ENCODE results near the gene ABHD16B. TPM values are rescaled to one million over a fixed set of nuclear protein-coding genes. Genes with fewer than 3 reads are reported as not detected.

ABHD16B gene
- total RNA-seq, 1 donor from 2014 or later = not detected

GRCh38 chr20:63885264-63886053 lies 24.2 kb downstream of the ABHD16B start:
- intact Hi-C loops (cut with DNase I) = no loop called here
- ATAC-seq = no peak
- DNase-seq (ENCODE audit: missing footprints) = peak; percentile 21

DNA sequence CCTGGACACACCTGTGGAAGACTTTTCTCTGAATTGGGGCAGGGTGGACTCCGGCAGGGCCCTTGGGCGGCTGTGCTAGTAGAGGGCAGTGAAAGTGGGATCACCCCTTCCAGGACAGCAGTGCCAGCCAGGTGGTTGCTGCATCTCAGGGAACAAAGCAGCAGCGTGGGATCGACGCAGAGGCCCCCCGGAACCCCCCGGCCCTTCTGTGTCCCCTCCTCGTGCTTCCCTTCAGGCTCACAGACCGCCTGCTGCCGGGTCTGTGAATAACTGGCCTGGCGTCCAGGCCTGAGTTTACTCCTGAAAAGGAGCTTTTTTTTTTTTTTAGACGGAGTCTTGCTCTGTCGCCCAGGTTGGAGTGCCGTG lies 24.7 kb downstream of the ABHD16B start:
- intact Hi-C loops (cut with DNase I) = no loop called here
- DNase-seq (ENCODE audit: missing footprints) (no peak), ATAC-seq (no peak)

DNA sequence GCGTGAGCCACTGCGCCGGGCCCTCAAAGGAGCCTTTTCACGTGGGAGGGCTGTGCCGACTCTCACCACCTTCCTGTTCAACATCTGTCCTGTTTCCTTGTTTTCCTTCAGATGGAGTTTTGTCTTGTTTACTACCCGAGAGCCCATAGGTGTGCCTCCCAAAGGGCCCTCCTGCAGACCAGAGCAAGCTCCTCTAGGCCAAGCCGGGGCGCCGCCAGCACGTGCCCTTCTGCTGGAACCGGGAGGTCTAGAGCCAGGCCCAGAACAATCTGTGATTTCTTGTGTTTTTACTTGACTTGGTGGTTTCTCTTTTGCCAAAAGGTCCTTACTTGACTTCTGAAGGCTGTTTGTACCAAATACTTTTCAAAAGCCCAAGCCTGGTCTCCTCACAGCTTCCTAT lies 25.6 kb downstream of the ABHD16B start:
- intact Hi-C loops (cut with DNase I) = no loop called here
- no peak for ATAC-seq
- no peak for DNase-seq (ENCODE audit: missing footprints)

GRCh38 chr20:63889241-63890200 lies 28.2 kb downstream of the ABHD16B start:
- peak; percentile 36 for ATAC-seq
- intact Hi-C loops (cut with DNase I) = no loop called here
- DNase-seq (ENCODE audit: missing footprints) = peak; percentile 46

DNA sequence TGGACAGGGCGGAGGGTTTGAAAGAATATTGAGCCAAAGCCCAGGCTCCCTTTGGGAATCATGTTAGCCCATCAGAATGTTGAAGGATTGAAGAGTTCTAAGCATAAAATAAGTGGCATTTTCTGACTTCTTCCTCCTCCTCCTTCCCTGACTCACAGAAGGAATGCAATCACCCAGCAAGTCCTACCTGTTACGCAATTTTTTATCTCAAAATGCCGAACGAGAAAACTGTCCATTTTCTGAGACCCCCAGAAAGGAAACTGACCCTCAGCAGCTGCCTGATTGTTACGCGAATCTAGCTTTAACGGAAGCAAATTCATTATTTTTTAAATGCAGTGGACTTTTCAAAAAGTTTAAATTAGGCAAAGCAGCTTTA lies 28.9 kb downstream of the ABHD16B start:
- DNase-seq (ENCODE audit: missing footprints) (no peak), ATAC-seq (no peak)
- intact Hi-C loops (cut with DNase I) = no loop called here

- DNase-seq (ENCODE audit: missing footprints) (peak; percentile 40), ATAC-seq (no peak)
- intact Hi-C loops (cut with DNase I) = no loop called here
These were observed 29.3 kb downstream of the ABHD16B start for GRCh38 chr20:63890616-63891015.

GRCh38 chr20:63891061-63892002 lies 30.0 kb downstream of the ABHD16B start:
- DNase-seq (ENCODE audit: missing footprints) (peak; percentile 34), ATAC-seq (no peak)
- intact Hi-C loops (cut with DNase I) = no loop called here

GRCh38 chr20:63892402-63892801 lies 31.1 kb downstream of the ABHD16B start:
- DNase-seq (ENCODE audit: missing footprints) = no peak
- intact Hi-C loops (cut with DNase I) = no loop called here

GRCh38 chr20:63893999-63894357 lies 32.7 kb downstream of the ABHD16B start:
- DNase-seq (ENCODE audit: missing footprints) (no peak), ATAC-seq (no peak)
- intact Hi-C loops (cut with DNase I) = no loop called here

More at GRCh38 chr20:63892402-63892801, 31.1 kb downstream of the ABHD16B start:
- ATAC-seq = no peak

GRCh38 chr20:63894358-63895201 lies 33.3 kb downstream of the ABHD16B start, which contains the start of gene DNAJC5:
DNAJC5 (plus strand) TSS chr20:63895126; CDS start chr20:63928346, 33,220 bp downstream.
- intact Hi-C loops (cut with DNase I) = no loop called here
- ATAC-seq (peak; percentile 97), DNase-seq (ENCODE audit: missing footprints) (peak; percentile 98)

DNA sequence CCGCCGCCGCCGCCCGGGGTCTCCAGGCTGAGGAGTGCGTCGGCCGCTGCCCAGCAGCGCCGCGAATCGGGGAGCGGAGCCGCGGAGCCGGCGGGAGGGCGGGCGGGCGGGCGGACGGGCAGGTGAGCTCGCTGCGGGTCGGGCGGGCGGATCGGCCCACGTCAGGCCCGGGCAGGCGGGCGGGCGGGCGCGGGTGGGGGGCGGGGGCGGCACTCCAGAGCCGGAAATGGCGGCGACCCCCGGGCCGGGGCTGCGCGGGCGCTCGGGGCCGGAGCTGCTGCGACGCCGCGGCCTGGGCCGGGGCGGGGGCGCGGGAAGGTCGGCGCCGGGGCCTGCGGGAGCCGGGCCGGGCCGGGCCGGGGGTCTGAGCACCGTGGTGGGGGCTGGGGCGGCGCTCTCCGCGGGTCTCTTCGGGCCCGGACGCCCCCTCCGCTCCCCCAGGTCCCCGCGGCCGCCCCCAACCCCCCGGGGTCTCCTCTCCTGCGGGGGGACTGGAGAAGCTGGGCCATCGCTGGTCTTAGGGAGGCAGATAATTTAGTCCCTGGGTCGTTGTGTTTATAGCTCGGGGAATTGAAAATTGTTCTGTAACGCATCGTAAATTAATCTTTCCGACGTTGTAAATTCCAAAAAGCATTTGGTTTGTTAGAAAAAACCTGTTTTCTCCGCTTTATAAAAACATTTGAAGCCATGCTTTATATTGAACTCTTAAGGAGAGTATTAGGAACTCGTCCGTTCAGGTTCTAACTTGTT lies 34.1 kb downstream of the ABHD16B start:
- intact Hi-C loops (cut with DNase I) = no loop called here
- no peak for DNase-seq (ENCODE audit: missing footprints)
- no peak for ATAC-seq

- ATAC-seq = no peak
- no peak for DNase-seq (ENCODE audit: missing footprints)
- intact Hi-C loops (cut with DNase I) = no loop called here
These were observed 34.6 kb downstream of the ABHD16B start for GRCh38 chr20:63895952-63896263.

DNA sequence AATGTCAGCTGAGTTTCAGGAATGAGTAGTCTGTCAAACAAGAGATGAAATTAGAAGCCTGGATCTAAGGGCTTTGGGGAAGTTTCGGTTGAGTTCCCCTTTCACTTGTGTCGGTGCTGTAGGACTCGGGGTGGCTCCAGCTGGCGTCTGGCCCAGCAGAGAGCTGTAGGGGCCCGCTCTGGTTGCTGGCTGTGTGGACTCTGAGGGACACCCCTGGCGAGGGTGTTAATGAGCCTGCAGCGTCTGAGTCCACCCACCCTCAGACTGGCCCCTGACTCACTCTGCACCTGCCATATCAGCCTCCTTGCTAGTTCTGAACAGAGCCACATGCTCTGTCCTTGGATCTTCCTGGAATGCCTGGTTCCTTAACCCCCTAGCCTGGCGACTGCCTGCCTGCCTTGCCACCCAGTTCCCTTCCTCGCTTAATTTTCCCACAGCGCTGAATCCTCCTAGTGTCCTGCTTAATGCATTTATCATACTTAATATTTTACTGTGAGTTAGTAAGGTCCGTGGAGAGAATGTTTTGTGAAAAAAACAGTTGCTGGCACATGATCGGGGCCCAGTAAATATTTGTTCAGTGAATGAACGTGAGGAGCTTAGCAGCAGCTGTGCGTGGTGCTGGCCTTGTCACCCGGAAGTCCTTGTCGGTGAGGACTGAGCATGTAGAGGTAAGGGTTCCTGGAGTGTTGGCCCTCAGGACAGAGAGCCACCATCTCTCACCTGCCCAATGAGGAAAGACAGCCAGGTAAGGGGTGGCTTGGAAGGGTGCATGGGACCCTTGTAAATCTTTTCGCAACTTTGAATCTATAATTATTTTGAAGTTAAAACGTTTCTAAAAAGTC lies 35.2 kb downstream of the ABHD16B start:
- DNase-seq (ENCODE audit: missing footprints) (peak; percentile 89), ATAC-seq (peak; percentile 14)
- intact Hi-C loops (cut with DNase I) = no loop called here

- ATAC-seq (no peak), DNase-seq (ENCODE audit: missing footprints) (peak; percentile 28)
- intact Hi-C loops (cut with DNase I) = no loop called here
These were observed 36.8 kb downstream of the ABHD16B start for GRCh38 chr20:63897978-63898561.

DNA sequence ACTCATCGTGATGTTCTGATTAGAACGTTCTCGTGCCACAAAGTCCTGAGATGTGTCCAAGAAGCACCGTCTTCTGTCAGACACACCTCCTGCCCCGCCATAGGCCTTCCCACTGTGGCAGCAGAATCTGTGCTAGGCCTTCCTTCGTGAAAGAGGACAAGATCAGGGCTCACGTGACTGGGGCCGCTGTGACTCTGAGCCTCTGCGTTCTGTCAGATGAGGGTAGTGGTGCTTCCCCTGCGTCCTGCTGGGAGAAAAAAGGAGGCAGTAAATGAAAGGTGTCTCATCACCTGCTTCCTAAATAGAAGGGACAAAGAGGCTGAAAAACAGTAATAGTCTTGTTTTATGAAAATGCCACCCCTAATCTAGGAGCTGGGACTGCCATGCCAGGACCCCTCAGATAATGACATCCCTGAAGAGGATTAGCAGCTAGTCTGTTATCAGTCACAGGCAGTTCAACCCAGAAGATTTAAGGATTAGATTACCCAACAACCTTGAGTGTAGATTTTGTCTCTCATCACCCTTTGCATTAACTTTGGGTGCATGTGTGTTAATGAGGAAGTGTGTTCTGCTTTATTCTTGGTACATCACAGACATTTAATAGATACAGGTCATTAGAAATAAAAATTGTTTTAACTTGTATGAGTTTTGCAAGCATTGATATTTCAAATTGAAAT lies 37.7 kb downstream of the ABHD16B start:
- intact Hi-C loops (cut with DNase I) = no loop called here
- ATAC-seq (no peak), DNase-seq (ENCODE audit: missing footprints) (peak; percentile 69)

DNA sequence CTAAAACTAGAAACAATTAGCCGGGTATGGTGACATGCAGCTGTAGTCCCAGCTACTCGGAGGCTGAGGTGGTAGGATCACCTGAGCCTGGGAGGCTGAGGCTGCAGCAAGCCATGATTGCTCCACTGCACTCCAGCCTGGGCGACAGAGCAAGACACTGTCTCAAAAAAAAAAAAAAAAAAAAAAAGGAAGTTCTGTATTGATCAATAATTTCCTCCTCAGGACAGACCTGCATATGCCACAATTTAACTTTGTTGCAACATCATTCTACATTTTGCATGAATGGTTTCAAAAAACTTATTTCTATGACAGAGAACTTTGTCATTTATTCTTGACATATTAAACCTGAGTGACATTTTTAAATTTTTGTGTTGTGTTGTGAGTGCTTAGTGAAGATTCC lies 39.1 kb downstream of the ABHD16B start:
- intact Hi-C loops (cut with DNase I) = no loop called here
- DNase-seq (ENCODE audit: missing footprints) (peak; percentile 41), ATAC-seq (no peak)

Data from Right ventricle myocardium inferior (tissue), 1 donor.